CD14-positive monocyte (primary cell): ENCODE measurements around the gene LACTB. TPM values are rescaled to one million over a fixed set of nuclear protein-coding genes. Genes with fewer than 3 reads are reported as not detected.

Experiments used
- DNase-seq, 3 donors: peaks; one replicate each; pipeline ENCODE4 v3.0.0-alpha.2; 2011 to 2022
- H2AFZ ChIP-seq: 2 replicates; pipeline ENCODE4 v1.6.0; 2012; ENCODE audit warnings: mild to moderate bottlenecking, low read depth, low read length, inconsistent platforms; ENCODE audit not compliant: insufficient read depth, poor library complexity, severe bottlenecking
- H3K27ac ChIP-seq, 2 donors: 1 replicate in 1 of 2; 2 replicates in 1 of 2; pipeline ENCODE4 v1.5.1; 2012 to 2013; ENCODE audit warnings: low read length in 2 of 2, control low read depth in 1 of 2, inconsistent platforms in 1 of 2, low read depth in 1 of 2, mild to moderate bottlenecking in 1 of 2
- H3K27me3 ChIP-seq, 2 donors: one replicate each; pipeline versions ENCODE4 v1.6.0 to v1.6.1; 2011 to 2013; ENCODE audit warnings: low read length in 2 of 2; ENCODE audit not compliant: control insufficient read depth in 2 of 2, insufficient read depth in 2 of 2
- H3K36me3 ChIP-seq, 2 donors: replicated peaks in 1 of 2; 1 replicate in 1 of 2; 2 replicates in 1 of 2; pipeline versions ENCODE4 v1.5.1 to v1.6.1; 2012 to 2013; ENCODE audit warnings: low read length in 2 of 2, control low read depth in 1 of 2, inconsistent platforms in 1 of 2, mild to moderate bottlenecking in 1 of 2; ENCODE audit not compliant: insufficient read depth in 2 of 2, control insufficient read depth in 1 of 2
- H3K4me1 ChIP-seq, 2 donors: 1 replicate in 1 of 2; 2 replicates in 1 of 2; pipeline versions ENCODE4 v1.5.1 to v1.6.1; 2012 to 2013; ENCODE audit warnings: low read length in 2 of 2, control low read depth in 1 of 2, inconsistent platforms in 1 of 2, mild to moderate bottlenecking in 1 of 2, moderate library complexity in 1 of 2; ENCODE audit not compliant: insufficient read depth in 2 of 2, control insufficient read depth in 1 of 2
- H3K4me2 ChIP-seq: replicated peaks from 2 replicates; pipeline ENCODE3; 2012; ENCODE audit warnings: low read length, moderate library complexity, mild to moderate bottlenecking; ENCODE audit not compliant: poor library complexity, severe bottlenecking; ENCODE audit errors: extremely low read depth
- H3K4me3 ChIP-seq, 3 experiments: fragments of 200-600 bp in 1 of 3; sonication (generic) in 1 of 3; replicated peaks in 1 of 3; 1 replicate in 2 of 3; 2 replicates in 1 of 3; pipeline ENCODE4 v1.5.1; 2011 to 2013; ENCODE audit warnings: low read length in 3 of 3, mild to moderate bottlenecking in 3 of 3, control low read depth in 2 of 3, low read depth in 2 of 3, inconsistent platforms in 1 of 3, moderate library complexity in 1 of 3
- H3K79me2 ChIP-seq: 2 replicates; pipeline ENCODE4 v1.6.0; 2012; ENCODE audit warnings: mild to moderate bottlenecking, control low read depth, inconsistent platforms, low read length, moderate library complexity; ENCODE audit not compliant: insufficient read depth
- H3K9ac ChIP-seq: 2 replicates; pipeline ENCODE4 v1.6.0; 2017; ENCODE audit warnings: low read length, mild to moderate bottlenecking; ENCODE audit not compliant: insufficient read depth, poor library complexity, severe bottlenecking
- H3K9me3 ChIP-seq, 2 donors: replicated peaks in 1 of 2; 1 replicate in 1 of 2; 2 replicates in 1 of 2; pipeline versions ENCODE4 v1.5.1 to v1.6.1; 2012 to 2013; ENCODE audit warnings: low read length in 2 of 2, control low read depth in 1 of 2; ENCODE audit not compliant: control insufficient read depth in 1 of 2, insufficient read depth in 1 of 2
- H4K20me1 ChIP-seq: 2 replicates; pipeline ENCODE4 v1.6.0; 2012; ENCODE audit warnings: mild to moderate bottlenecking, low read length, control low read depth, moderate library complexity; ENCODE audit not compliant: insufficient read depth
- H3K27ac Mint-ChIP-seq, 7 donors: one replicate each; pipeline ENCODE4 v1.8.0; 2020; ENCODE audit warnings: mild to moderate bottlenecking in 7 of 7, mixed read lengths in 7 of 7, moderate library complexity in 6 of 7, inconsistent platforms in 2 of 7
- H3K27me3 Mint-ChIP-seq, 3 donors: one replicate each; pipeline ENCODE4 v1.8.0; 2021 to 2022; ENCODE audit warnings: low read depth in 3 of 3, mild to moderate bottlenecking in 3 of 3, mixed read lengths in 3 of 3, moderate library complexity in 3 of 3, inconsistent platforms in 1 of 3
- H3K36me3 Mint-ChIP-seq, 2 donors: one replicate each; pipeline ENCODE4 v1.8.0; 2020; ENCODE audit warnings: mixed read lengths in 2 of 2, inconsistent platforms in 1 of 2, mild to moderate bottlenecking in 1 of 2
- H3K4me1 Mint-ChIP-seq: one replicate; pipeline ENCODE4 v1.8.0; 2020; ENCODE audit warnings: mild to moderate bottlenecking, mixed read lengths
- H3K4me3 Mint-ChIP-seq, 2 donors: one replicate each; pipeline ENCODE4 v1.8.0; 2020; ENCODE audit warnings: mild to moderate bottlenecking in 2 of 2, mixed read lengths in 2 of 2, moderate library complexity in 1 of 2
- H3K9me3 Mint-ChIP-seq, 7 donors: one replicate each; pipeline ENCODE4 v1.8.0; 2020 to 2022; ENCODE audit warnings: mixed read lengths in 7 of 7, mild to moderate bottlenecking in 6 of 7, moderate library complexity in 6 of 7, inconsistent platforms in 2 of 7
- WGBS: methylation state at CpG from one replicate; pipeline ENCODE4 v1.1.5; 2013; ENCODE audit warnings: missing lambda C conversion rate; ENCODE audit not compliant: insufficient coverage; 5-methylcytosine and 5-hydroxymethylcytosine counted together
- intact Hi-C, 2 donors: fragments of 100-400 bp; cut with micrococcal nuclease; formaldehyde crosslinking; loops; one replicate each; pipeline versions ENCODE4 v1.15.0 to v1.15.1; 2023
- polyA plus RNA-seq, 3 donors: library from polyadenylated mRNA; depleted of rRNA in 1 of 3; unstranded in 2 of 3; stranded (reverse) in 1 of 3; fragments of 300-500 nt in 2 of 3; fragments of >200 nt in 1 of 3; fragmentation: Illumina TruSeq in 2 of 3; gene quantifications; 1 replicate in 2 of 3; 2 replicates in 1 of 3; pipeline ENCODE4 v1.2.3, GENCODE V29; 2012 to 2021
- TF ChIP-seq, protein P1 (sequence below): fragments of 200-600 bp; IDR thresholded peaks from one replicate; pipeline ENCODE4 v1.8.0; 2022; ENCODE audit warnings: antibody characterized with exemption, mild to moderate bottlenecking

LACTB gene
- polyA plus RNA-seq, 3 donors, result 18.5 to 59.3 (median 40.4) TPM

DNA sequence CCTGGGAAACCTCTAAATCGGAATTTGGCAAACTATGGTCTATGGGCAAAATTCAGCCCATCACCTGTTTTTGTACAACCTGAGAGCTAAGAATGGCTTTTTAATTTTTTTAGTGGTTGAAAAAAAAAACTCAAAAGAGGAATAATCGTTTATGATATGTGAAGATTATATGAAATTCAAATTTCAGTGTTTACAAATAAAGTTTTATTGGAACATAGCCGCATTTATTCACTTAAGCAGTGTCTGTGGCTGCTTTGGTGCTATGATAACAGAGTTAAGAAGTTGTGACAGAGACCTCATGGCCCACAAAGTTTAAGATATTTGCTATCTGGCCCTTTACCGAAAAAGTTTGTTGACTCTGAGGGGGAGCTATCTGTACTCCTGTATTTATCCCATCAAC, 36.4 kb upstream of the LACTB start:
- H2AFZ ChIP-seq, result no peak overlapping the region
- TF ChIP-seq, protein P1, sequence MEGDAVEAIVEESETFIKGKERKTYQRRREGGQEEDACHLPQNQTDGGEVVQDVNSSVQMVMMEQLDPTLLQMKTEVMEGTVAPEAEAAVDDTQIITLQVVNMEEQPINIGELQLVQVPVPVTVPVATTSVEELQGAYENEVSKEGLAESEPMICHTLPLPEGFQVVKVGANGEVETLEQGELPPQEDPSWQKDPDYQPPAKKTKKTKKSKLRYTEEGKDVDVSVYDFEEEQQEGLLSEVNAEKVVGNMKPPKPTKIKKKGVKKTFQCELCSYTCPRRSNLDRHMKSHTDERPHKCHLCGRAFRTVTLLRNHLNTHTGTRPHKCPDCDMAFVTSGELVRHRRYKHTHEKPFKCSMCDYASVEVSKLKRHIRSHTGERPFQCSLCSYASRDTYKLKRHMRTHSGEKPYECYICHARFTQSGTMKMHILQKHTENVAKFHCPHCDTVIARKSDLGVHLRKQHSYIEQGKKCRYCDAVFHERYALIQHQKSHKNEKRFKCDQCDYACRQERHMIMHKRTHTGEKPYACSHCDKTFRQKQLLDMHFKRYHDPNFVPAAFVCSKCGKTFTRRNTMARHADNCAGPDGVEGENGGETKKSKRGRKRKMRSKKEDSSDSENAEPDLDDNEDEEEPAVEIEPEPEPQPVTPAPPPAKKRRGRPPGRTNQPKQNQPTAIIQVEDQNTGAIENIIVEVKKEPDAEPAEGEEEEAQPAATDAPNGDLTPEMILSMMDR, result no peak
- no peaks in the 10 kb centered on the region for H3K9me3 ChIP-seq
- no peak overlapping the region for H3K4me2 ChIP-seq
- H3K27ac ChIP-seq, result no peak overlapping the region
- no peaks in the 10 kb centered on the region for H3K36me3 ChIP-seq
- Mint-ChIP-seq H3K4me3 (no peak overlapping the region), H3K27ac (no peak overlapping the region), H3K27me3 (peaks cover 2 to 4% (median 4%) of the 10 kb centered on the region in 3 donors), H3K36me3 (no peaks in the 10 kb centered on the region), H3K4me1 (no peaks in the 10 kb centered on the region), H3K9me3 (peaks cover 0 to 2% (median 0%) of the 10 kb centered on the region in 7 donors)
- intact Hi-C loops, result no loop called here
- H3K27me3 ChIP-seq, result no peaks in the 10 kb centered on the region
- WGBS, result no CpG with 5 or more reads among the region's 4 CpGs
- no peak overlapping the region for H3K9ac ChIP-seq
- H3K79me2 ChIP-seq, result no peaks in the 10 kb centered on the region
- H3K4me3 ChIP-seq, result no peak overlapping the region
- no peaks in the 10 kb centered on the region for H3K4me1 ChIP-seq
- no peaks in the 10 kb centered on the region for H4K20me1 ChIP-seq
- no peak for DNase-seq

DNA sequence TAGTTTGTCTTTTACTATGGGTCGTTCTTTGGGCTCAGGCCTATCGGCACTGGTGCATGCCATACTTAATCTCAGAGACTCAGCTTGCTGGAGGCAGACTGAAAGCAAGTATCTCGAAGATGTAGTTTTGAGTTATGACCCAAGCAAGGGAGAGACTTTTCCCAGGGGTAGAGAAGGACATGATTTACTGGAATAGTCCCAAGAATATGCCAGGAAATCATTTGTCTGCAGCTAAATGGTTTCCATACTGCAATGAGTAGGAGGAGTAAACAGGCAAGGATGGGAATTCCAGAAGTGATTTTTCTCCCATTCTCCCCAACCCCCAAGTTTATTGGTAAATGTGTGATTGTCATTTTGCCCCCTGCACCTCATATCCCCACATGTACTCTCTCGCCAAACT, 35.4 kb upstream of the LACTB start:
- Histone ChIP-seq H3K9ac (no peak overlapping the region), H3K4me3 (no peak overlapping the region), H3K4me1 (no peaks in the 10 kb centered on the region), H3K79me2 (no peaks in the 10 kb centered on the region), H3K27me3 (no peaks in the 10 kb centered on the region), H3K27ac (no peak overlapping the region), H4K20me1 (no peaks in the 10 kb centered on the region), H3K9me3 (no peaks in the 10 kb centered on the region), H2AFZ (no peak overlapping the region), H3K36me3 (no peaks in the 10 kb centered on the region), H3K4me2 (no peak overlapping the region)
- Mint-ChIP-seq H3K27ac (no peak overlapping the region), H3K27me3 (peaks cover 1 to 5% (median 4%) of the 10 kb centered on the region in 3 donors), H3K9me3 (peaks cover 0 to 2% (median 0%) of the 10 kb centered on the region in 7 donors), H3K4me3 (no peak overlapping the region), H3K36me3 (no peaks in the 10 kb centered on the region), H3K4me1 (no peaks in the 10 kb centered on the region)
- DNase-seq, result no peak
- TF ChIP-seq, protein P1, result no peak
- intact Hi-C loops, result no loop called here
- 95% methylated on average over 4 of the region's 4 CpGs for WGBS
